A549 (cell line): Measurements from ENCODE around the gene PCNX2.

Experiments used
- EP300 ChIP-seq, 2 experiments: fragments of >200 bp; sonication (Bioruptor Twin); formaldehyde crosslinking; IDR thresholded peaks; 2 replicates in 1 of 2; 3 replicates in 1 of 2; pipeline ENCODE4 v1.6.1; 2016 to 2017
- MAFK ChIP-seq: fragments of 450-650 bp; IDR thresholded peaks from 2 replicates; pipeline ENCODE4 v1.6.1; 2014; ENCODE audit not compliant: partially characterized antibody
- POLR2A ChIP-seq: IDR thresholded peaks from 2 replicates; pipeline ENCODE4 v1.6.1; 2012; ENCODE audit warnings: mild to moderate bottlenecking, low read length
- RAD21 ChIP-seq, 2 experiments: fragments of >200 bp in 1 of 2; sonication (Bioruptor Twin) in 1 of 2; formaldehyde crosslinking in 1 of 2; IDR thresholded peaks in 1 of 2; conservative IDR thresholded peaks in 1 of 2; 2 replicates in 1 of 2; 3 replicates in 1 of 2; pipeline ENCODE4 v1.6.1; 2012 to 2018; ENCODE audit warnings: inconsistent platforms in 1 of 2
- RCOR1 ChIP-seq: fragments of 150-350 bp; IDR thresholded peaks from 2 replicates; pipeline ENCODE4 v1.6.1; 2014; ENCODE audit warnings: antibody characterized with exemption, low read length, low read depth
- SREBF2 ChIP-seq: fragments of 450-650 bp; IDR thresholded peaks from 2 replicates; pipeline ENCODE4 v1.6.1; 2014; ENCODE audit warnings: mild to moderate bottlenecking, moderate library complexity

GRCh38 chr1:233024199-233024598, 271.3 kb downstream of the PCNX2 start:
- TF ChIP-seq POLR2A: no peak
- no peak for TF ChIP-seq EP300 (IDR thresholded peaks at IDR 0.05)
- TF ChIP-seq RCOR1: no peak
- no peak for TF ChIP-seq MAFK
- no peak for TF ChIP-seq SREBF2
- no peak for TF ChIP-seq RAD21 (conservative IDR thresholded peaks at IDR 0.05 in 1 of 2, IDR thresholded peaks at IDR 0.05 in 1 of 2)
